HG03175 (cell line): Measurements from ENCODE around the gene KCNQ1.

Experiments
- ATAC-seq: cut with Tn5 transposase; IDR thresholded peaks from one replicate; pipeline ENCODE4 v1.9.1; 2021; ENCODE audit warnings: mild to moderate bottlenecking, moderate library complexity; ENCODE audit not compliant: unreplicated experiment

The KCNQ1 gene, protein sequence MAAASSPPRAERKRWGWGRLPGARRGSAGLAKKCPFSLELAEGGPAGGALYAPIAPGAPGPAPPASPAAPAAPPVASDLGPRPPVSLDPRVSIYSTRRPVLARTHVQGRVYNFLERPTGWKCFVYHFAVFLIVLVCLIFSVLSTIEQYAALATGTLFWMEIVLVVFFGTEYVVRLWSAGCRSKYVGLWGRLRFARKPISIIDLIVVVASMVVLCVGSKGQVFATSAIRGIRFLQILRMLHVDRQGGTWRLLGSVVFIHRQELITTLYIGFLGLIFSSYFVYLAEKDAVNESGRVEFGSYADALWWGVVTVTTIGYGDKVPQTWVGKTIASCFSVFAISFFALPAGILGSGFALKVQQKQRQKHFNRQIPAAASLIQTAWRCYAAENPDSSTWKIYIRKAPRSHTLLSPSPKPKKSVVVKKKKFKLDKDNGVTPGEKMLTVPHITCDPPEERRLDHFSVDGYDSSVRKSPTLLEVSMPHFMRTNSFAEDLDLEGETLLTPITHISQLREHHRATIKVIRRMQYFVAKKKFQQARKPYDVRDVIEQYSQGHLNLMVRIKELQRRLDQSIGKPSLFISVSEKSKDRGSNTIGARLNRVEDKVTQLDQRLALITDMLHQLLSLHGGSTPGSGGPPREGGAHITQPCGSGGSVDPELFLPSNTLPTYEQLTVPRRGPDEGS

DNA sequence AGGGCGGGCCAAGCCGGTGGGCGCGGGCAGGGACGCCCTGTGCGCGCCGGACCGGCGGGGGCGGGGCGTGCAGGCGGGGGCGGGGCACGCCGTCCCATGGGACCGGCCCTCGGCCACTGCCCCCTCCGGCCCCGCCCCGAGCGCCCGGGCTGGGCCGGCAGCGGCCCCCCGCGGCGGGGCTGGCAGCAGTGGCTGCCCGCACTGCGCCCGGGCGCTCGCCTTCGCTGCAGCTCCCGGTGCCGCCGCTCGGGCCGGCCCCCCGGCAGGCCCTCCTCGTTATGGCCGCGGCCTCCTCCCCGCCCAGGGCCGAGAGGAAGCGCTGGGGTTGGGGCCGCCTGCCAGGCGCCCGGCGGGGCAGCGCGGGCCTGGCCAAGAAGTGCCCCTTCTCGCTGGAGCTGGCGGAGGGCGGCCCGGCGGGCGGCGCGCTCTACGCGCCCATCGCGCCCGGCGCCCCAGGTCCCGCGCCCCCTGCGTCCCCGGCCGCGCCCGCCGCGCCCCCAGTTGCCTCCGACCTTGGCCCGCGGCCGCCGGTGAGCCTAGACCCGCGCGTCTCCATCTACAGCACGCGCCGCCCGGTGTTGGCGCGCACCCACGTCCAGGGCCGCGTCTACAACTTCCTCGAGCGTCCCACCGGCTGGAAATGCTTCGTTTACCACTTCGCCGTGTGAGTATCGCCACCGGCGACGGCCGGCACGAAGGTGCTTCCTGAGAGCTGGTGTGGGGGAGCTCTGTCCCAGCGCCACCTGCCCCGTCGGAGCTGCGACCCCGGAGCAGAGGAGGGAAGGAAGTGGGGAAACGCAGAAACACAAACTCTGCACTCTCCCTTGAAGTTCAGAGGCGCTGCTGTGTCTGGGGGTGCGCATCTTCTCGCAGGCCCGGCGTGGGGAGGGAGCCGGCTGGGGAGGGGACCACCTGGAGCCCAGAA lies at the start of gene KCNQ1:
Gene KCNQ1 (plus strand): TSS at position 188 of the 925 bp plus-strand sequence. CDS start 91 bp downstream, at position 279.
- no peak for ATAC-seq

DNA sequence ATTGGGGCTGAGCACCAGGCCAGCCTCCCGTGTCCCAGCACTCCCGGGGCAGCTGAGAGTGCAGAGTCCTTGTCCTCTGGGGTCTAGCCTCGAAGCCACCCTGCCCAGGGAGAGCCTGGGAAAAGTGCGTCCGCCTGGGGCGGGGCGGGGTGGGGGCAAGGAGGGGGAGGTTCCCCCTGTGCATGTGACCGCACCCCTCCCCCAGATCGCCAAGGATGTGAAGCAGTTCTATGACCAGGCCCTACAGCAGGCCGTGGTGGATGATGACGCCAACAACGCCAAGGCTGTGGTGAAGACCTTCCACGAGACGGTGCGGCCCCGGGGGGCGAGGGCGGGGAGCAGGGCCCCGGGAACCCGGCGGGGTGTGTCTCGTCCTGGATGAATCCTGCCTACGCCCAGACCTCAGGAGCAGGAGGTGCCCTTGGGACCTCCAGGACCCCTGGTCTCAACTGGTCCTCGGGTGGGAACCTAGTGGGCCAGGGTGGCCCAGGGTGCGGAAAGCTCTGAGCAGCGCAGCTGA lies 49.5 kb upstream of the KCNQ1 start:
- ATAC-seq: no peak

DNA sequence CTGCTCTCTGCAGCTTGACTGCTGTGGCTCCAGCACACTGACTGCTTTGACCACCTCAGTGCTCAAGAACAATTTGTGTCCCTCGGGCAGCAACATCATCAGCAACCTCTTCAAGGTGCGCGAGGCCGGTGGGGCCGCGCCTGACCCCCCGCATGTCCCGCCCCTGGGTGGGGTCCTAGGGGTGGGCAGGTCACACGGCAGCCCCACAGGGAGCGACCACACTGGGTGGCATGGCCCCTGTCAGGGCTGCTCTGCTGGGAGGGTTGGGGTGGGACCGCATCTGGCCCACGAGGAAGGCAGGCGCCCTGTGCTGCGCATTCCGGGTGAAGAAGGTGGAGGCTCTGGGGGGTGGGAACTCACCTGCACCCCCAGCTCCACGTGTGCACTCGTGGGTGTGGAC lies 49.0 kb upstream of the KCNQ1 start:
- ATAC-seq: no peak

GRCh38 chr11:2396471-2396870 lies 48.3 kb upstream of the KCNQ1 start:
- ATAC-seq: no peak

DNA sequence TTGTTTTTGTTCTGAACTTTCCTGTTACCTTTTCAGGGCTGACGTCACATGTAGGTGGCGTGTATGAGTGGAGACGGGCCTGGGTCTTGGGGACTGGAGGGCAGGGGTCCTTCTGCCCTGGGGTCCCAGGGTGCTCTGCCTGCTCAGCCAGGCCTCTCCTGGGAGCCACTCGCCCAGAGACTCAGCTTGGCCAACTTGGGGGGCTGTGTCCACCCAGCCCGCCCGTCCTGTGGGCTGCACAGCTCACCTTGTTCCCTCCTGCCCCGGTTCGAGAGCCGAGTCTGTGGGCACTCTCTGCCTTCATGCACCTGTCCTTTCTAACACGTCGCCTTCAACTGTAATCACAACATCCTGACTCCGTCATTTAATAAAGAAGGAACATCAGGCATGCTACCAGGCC lies 47.8 kb upstream of the KCNQ1 start:
- no peak for ATAC-seq

GRCh38 chr11:2398664-2399355 lies 46.0 kb upstream of the KCNQ1 start:
- ATAC-seq: no peak

DNA sequence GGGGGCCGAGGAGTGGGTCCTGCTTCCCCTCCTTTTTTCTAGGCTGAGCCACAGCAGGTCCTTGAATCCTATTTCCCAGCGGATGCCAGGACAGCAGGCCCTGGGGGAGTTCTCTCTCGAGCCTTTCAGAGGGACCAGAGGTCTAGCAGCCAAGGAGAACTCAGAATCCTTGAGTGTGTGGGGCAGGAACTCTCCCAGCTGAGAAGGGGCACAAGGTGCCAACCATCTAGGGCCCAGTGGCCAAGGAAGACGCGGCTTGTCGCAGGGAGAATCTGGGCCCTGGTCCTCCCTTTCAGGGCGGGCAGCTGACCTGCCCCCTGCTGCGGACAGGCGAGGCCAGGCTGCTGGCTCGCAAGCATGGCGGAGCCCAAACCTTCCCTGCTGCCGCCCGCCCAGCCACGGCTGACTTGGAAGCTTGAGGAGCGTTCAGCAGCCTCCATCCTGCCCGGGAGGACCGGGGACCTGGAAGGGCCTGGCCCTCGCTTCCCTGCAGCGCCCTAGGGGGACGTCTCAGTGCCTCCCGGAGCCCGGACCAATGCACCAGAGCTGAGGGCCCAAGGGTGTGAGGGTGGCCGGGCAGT lies 45.2 kb upstream of the KCNQ1 start:
- ATAC-seq: no peak

GRCh38 chr11:2400069-2400761 lies 44.6 kb upstream of the KCNQ1 start, which contains the start of gene TSSC4:
TSS of gene TSSC4 (plus strand) at chr11:2400750. CDS start at chr11:2402634, 1,884 bp downstream.
- ATAC-seq: peak; percentile 82

DNA sequence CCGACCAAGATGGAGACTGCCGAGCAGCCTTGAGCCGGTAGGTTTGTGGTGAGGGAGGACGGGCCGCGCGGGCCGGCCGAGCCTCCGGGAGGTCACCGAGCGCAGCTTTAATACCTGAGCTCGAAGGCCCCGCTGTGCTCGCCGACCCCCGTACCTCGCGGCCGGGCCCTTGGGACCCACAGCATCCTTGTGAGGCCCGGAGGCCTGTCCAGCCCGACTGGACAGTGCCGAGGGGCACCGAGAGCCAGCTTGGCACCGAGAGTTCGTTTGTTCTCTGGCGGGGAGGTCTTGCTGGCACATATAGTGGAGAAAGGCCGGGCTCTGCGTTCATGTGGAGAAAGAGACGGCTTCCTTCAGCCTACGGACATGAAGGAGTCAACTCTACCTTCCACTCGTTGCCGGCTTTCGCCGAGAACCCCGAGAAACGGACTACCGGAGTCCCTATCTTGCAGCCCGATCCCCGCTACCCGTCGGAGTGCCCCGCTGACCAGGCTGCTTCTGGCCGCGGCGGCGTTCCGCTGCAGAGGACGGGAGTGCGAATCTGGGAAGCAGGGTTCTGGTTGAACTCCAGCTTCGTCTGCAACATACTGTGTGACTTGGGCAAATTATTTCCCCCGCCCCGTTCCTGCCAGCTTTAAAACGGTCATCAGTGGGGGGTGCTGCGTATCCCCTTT lies 43.9 kb upstream of the KCNQ1 start:
- ATAC-seq: no peak

GRCh38 chr11:2401436-2401984 lies 43.3 kb upstream of the KCNQ1 start:
- no peak for ATAC-seq

- ATAC-seq: no peak
Measured at GRCh38 chr11:2402106-2402505, 42.7 kb upstream of the KCNQ1 start.

DNA sequence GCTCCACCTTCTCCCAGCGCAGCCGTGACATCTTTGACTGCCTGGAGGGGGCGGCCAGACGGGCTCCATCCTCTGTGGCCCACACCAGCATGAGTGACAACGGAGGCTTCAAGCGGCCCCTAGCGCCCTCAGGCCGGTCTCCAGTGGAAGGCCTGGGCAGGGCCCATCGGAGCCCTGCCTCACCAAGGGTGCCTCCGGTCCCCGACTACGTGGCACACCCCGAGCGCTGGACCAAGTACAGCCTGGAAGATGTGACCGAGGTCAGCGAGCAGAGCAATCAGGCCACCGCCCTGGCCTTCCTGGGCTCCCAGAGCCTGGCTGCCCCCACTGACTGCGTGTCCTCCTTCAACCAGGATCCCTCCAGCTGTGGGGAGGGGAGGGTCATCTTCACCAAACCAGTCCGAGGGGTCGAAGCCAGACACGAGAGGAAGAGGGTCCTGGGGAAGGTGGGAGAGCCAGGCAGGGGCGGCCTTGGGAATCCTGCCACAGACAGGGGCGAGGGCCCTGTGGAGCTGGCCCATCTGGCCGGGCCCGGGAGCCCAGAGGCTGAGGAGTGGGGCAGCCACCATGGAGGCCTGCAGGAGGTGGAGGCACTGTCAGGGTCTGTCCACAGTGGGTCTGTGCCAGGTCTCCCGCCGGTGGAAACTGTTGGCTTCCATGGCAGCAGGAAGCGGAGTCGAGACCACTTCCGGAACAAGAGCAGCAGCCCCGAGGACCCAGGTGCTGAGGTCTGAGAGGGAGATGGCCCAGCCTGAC lies 41.7 kb upstream of the KCNQ1 start:
- no peak for ATAC-seq

DNA sequence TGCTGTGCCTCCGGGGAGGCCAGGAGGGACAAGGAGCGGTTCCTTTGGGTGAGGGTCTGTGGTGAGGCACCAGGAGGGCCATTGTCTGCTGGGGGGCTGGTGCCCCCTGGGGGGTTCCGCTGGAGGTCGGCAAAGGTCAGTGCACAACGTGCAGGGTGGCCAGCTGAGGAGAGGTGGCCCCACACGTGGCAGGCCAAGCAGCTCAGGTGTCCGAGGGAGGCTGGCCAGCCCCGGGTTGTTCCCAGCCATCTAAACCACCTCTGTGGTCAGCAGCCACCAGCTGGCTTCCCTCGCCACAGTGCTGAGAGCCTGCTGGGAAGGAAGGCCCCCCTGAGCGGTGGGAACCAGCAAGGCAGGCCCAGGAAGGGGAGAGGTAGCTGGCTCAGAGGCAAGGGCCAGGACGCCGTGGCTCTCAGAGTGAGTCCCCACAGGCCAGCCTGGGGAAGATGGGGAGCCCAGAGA lies 40.0 kb upstream of the KCNQ1 start:
- no peak for ATAC-seq

DNA sequence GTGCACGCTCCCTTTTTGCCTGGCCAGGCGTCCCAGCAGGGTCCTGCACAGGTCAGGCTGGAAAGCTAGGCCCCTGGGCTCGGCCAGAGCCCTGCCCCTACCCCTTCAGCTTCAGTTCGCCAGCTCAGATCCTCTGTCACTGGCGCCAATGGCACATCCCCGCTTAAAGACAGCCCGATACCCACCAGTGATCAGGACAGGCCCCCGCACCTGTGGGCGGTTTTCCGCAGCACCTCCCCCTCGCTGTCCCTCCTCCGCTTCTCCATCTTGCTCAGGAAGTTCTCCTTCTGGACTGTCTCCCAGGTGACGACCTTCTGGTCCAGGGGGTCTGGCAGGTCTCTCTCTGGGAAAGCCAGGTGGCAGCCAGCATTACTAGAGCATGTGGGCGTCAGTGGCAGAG lies 38.4 kb upstream of the KCNQ1 start:
- no peak for ATAC-seq

- no peak for ATAC-seq
Measured at GRCh38 chr11:2406878-2407410, 37.9 kb upstream of the KCNQ1 start.

DNA sequence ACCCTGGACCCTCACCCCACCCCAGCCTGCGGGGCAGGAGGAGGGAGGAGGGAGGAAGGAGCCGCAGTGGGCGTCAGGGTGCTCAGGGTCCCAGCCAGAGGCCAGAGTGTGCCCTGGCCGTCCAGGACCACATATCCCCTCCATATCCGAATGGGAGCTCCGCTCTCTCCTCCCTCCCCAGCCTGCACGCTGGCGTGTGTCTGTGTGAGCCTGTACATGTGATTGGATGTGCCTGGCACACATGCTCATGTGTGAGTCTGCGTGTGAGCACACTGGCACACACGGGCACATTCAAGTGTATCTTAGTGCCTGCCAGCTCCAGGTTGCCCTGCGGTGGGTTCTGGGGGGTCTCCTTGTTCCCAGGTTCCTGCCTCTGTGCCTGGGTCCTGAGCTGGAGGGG lies 36.1 kb upstream of the KCNQ1 start:
- ATAC-seq: no peak

DNA sequence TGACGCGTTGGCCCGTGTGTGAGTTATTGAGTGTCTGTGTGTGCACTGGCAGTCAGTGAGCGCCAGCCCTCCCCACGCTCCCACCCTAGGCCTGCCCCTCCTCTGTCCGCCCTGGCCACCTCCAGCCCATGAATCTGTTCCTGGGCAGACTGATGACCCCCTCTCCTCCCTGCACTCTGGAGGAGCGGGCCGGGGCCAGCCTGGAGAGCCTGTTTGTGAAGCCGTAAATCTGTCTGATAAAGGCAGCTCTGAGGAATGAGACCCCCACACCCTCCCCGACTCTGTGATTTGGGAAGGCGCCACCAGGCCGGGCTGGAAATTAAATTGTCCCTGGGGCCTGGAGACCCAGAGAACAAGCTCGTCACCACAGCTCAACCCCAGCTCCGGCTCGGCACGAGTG lies 35.7 kb upstream of the KCNQ1 start:
- no peak for ATAC-seq
